Trophoblast cell (in vitro differentiated cells and primary cell): ENCODE measurements around the gene C1orf87.

Source experiments
- DNase-seq, 2 donors: peaks; one replicate each; pipeline ENCODE4 v3.0.0-alpha.2; 2016
- H2AFZ ChIP-seq: 2 replicates; pipeline ENCODE4 v1.6.1; 2013; ENCODE audit warnings: low read length, moderate library complexity, mild to moderate bottlenecking; ENCODE audit not compliant: insufficient read depth, poor library complexity
- H2AK5ac ChIP-seq: 2 replicates; pipeline ENCODE4 v1.6.1; 2013; ENCODE audit warnings: mild to moderate bottlenecking, low read length
- H2BK120ac ChIP-seq: 2 replicates; pipeline ENCODE4 v1.6.1; 2013; ENCODE audit warnings: low read length, mild to moderate bottlenecking, moderate library complexity; ENCODE audit not compliant: insufficient read depth, poor library complexity
- H2BK12ac ChIP-seq: 2 replicates; pipeline ENCODE4 v1.6.1; 2013; ENCODE audit warnings: mild to moderate bottlenecking, low read length, moderate library complexity
- H2BK5ac ChIP-seq: 2 replicates; pipeline ENCODE4 v1.6.1; 2013; ENCODE audit warnings: low read length, low read depth, moderate library complexity, mild to moderate bottlenecking; ENCODE audit not compliant: poor library complexity
- H3K14ac ChIP-seq: 2 replicates; pipeline ENCODE4 v1.6.1; 2013; ENCODE audit warnings: mild to moderate bottlenecking, low read length
- H3K18ac ChIP-seq: 2 replicates; pipeline ENCODE4 v1.6.1; 2013; ENCODE audit warnings: mild to moderate bottlenecking, low read length
- H3K23ac ChIP-seq: 2 replicates; pipeline ENCODE4 v1.6.1; 2013; ENCODE audit warnings: low read length
- H3K27ac ChIP-seq: 2 replicates; pipeline ENCODE4 v1.5.1; 2013; ENCODE audit warnings: low read depth, mild to moderate bottlenecking, inconsistent platforms, low read length, moderate library complexity
- H3K27me3 ChIP-seq: 2 replicates; pipeline ENCODE4 v1.6.1; 2013; ENCODE audit warnings: inconsistent platforms, mild to moderate bottlenecking, low read length, moderate library complexity; ENCODE audit not compliant: insufficient read depth
- H3K36me3 ChIP-seq, 2 experiments: 1 replicate in 1 of 2; 2 replicates in 1 of 2; pipeline ENCODE4 v1.6.1; 2013; ENCODE audit warnings: low read length in 2 of 2, mild to moderate bottlenecking in 2 of 2, moderate library complexity in 1 of 2; ENCODE audit not compliant: insufficient read depth in 2 of 2, control insufficient read depth in 1 of 2
- H3K4ac ChIP-seq: 2 replicates; pipeline ENCODE4 v1.6.1; 2013; ENCODE audit warnings: low read depth, mild to moderate bottlenecking, low read length, moderate library complexity
- H3K4me1 ChIP-seq, 2 experiments: 1 replicate in 1 of 2; 2 replicates in 1 of 2; pipeline ENCODE4 v1.6.1; 2013; ENCODE audit warnings: low read length in 2 of 2, mild to moderate bottlenecking in 2 of 2, moderate library complexity in 1 of 2; ENCODE audit not compliant: insufficient read depth in 2 of 2, control insufficient read depth in 1 of 2
- H3K4me2 ChIP-seq: 2 replicates; pipeline ENCODE4 v1.6.1; 2013; ENCODE audit warnings: inconsistent platforms, mild to moderate bottlenecking, low read length, moderate library complexity
- H3K4me3 ChIP-seq: 2 replicates; pipeline ENCODE4 v1.5.1; 2013; ENCODE audit warnings: mild to moderate bottlenecking, low read depth, low read length, inconsistent platforms
- H3K79me1 ChIP-seq: one replicate; pipeline ENCODE4 v1.6.1; 2013; ENCODE audit warnings: low read length
- H3K79me2 ChIP-seq: 2 replicates; pipeline ENCODE4 v1.6.1; 2013; ENCODE audit warnings: low read length, mild to moderate bottlenecking; ENCODE audit not compliant: control insufficient read depth, insufficient read depth, poor library complexity
- H3K9ac ChIP-seq: 2 replicates; pipeline ENCODE4 v1.6.1; 2013; ENCODE audit warnings: mild to moderate bottlenecking, low read length
- H3K9me3 ChIP-seq: 2 replicates; pipeline ENCODE4 v1.6.1; 2013; ENCODE audit warnings: low read depth, mild to moderate bottlenecking, control low read depth, inconsistent platforms, low read length; ENCODE audit not compliant: insufficient read depth
- H4K12ac ChIP-seq: 2 replicates; pipeline ENCODE4 v1.6.1; 2013; ENCODE audit warnings: low read depth, mild to moderate bottlenecking, low read length, moderate library complexity
- H4K8ac ChIP-seq: 2 replicates; pipeline ENCODE4 v1.6.1; 2013; ENCODE audit warnings: low read depth, mild to moderate bottlenecking, low read length, moderate library complexity
- H4K91ac ChIP-seq: one replicate; pipeline ENCODE4 v1.6.1; 2013; ENCODE audit warnings: low read depth, mild to moderate bottlenecking, low read length, moderate library complexity
- WGBS: extraction: QIAGEN DNeasy Blood & Tissue Kit; methylation state at CpG from one replicate; pipeline ENCODE4 v1.1.7; 2013; ENCODE audit warnings: missing lambda C conversion rate; ENCODE audit not compliant: insufficient read length, insufficient coverage; ENCODE audit errors: extremely low coverage; 5-methylcytosine and 5-hydroxymethylcytosine counted together

C1orf87 gene

GRCh38 chr1:60010690-60011089 lies 62.9 kb downstream of the C1orf87 start:
- Histone ChIP-seq H2BK120ac (no peak overlapping the region), H3K9ac (no peak overlapping the region), H3K4ac (no peak overlapping the region), H3K27me3 (no peaks in the 10 kb centered on the region), H3K4me2 (no peak overlapping the region), H3K18ac (no peak overlapping the region), H3K14ac (no peak overlapping the region), H3K23ac (no peak overlapping the region), H4K12ac (no peak overlapping the region), H2AK5ac (no peak overlapping the region), H3K9me3 (no peaks in the 10 kb centered on the region), H2BK5ac (no peak overlapping the region), H3K36me3 (no peaks in the 10 kb centered on the region), H3K4me1 (no peaks in the 10 kb centered on the region), H4K91ac (no peak overlapping the region), H4K8ac (no peak overlapping the region), H2BK12ac (no peak overlapping the region), H2AFZ (no peak overlapping the region), H3K27ac (no peak overlapping the region), H3K79me1 (no peaks in the 10 kb centered on the region), H3K79me2 (no peaks in the 10 kb centered on the region), H3K4me3 (no peak overlapping the region)
- no peak for DNase-seq
- no CpG with 5 or more reads among the region's 1 CpG for WGBS

- H3K36me3 ChIP-seq = no peaks in the 10 kb centered on the region
- H4K91ac ChIP-seq = no peak overlapping the region
- H3K4me3 ChIP-seq = no peak overlapping the region
- no peak overlapping the region for H2BK12ac ChIP-seq
- H2BK120ac ChIP-seq = no peak overlapping the region
- H3K4me2 ChIP-seq = no peak overlapping the region
- no peak overlapping the region for H4K8ac ChIP-seq
- H3K14ac ChIP-seq = no peak overlapping the region
- H3K23ac ChIP-seq = no peak overlapping the region
- no peaks in the 10 kb centered on the region for H3K79me1 ChIP-seq
- no peaks in the 10 kb centered on the region for H3K79me2 ChIP-seq
- no peak for DNase-seq
- H3K27ac ChIP-seq = no peak overlapping the region
- H3K9me3 ChIP-seq = no peaks in the 10 kb centered on the region
- H2AK5ac ChIP-seq = no peak overlapping the region
- H3K9ac ChIP-seq = no peak overlapping the region
- H2AFZ ChIP-seq = no peak overlapping the region
- no peak overlapping the region for H2BK5ac ChIP-seq
- H3K27me3 ChIP-seq = no peaks in the 10 kb centered on the region
- H3K4me1 ChIP-seq = no peaks in the 10 kb centered on the region
- no CpG with 5 or more reads among the region's 4 CpGs for WGBS
- H3K4ac ChIP-seq = no peak overlapping the region
- H4K12ac ChIP-seq = no peak overlapping the region
- no peak overlapping the region for H3K18ac ChIP-seq
These were observed 65.1 kb downstream of the C1orf87 start for GRCh38 chr1:60008500-60008899.

- no CpG with 5 or more reads among the region's 3 CpGs for WGBS
- Histone ChIP-seq H3K9me3 (no peaks in the 10 kb centered on the region), H4K8ac (no peak overlapping the region), H4K12ac (no peak overlapping the region), H2BK5ac (no peak overlapping the region), H2AFZ (no peak overlapping the region), H3K14ac (no peak overlapping the region), H2BK120ac (no peak overlapping the region), H3K79me1 (no peaks in the 10 kb centered on the region), H2BK12ac (no peak overlapping the region), H3K79me2 (no peaks in the 10 kb centered on the region), H3K36me3 (no peaks in the 10 kb centered on the region), H3K4me2 (no peak overlapping the region), H3K27me3 (no peaks in the 10 kb centered on the region), H3K4me1 (no peaks in the 10 kb centered on the region), H3K9ac (no peak overlapping the region), H3K23ac (no peak overlapping the region), H3K27ac (no peak overlapping the region), H4K91ac (no peak overlapping the region), H3K18ac (no peak overlapping the region), H3K4me3 (no peak overlapping the region), H2AK5ac (no peak overlapping the region), H3K4ac (no peak overlapping the region)
- no peak for DNase-seq
These were observed 72.9 kb downstream of the C1orf87 start for GRCh38 chr1:60000625-60001024.

GRCh38 chr1:59999746-60000145 lies 73.8 kb downstream of the C1orf87 start:
- H3K4me1 ChIP-seq = no peaks in the 10 kb centered on the region
- no peak overlapping the region for H3K18ac ChIP-seq
- H3K27me3 ChIP-seq = no peaks in the 10 kb centered on the region
- H2BK120ac ChIP-seq = peak overlapping the region; percentile 43
- H3K14ac ChIP-seq = no peak overlapping the region
- no peak overlapping the region for H4K8ac ChIP-seq
- H2AK5ac ChIP-seq = no peak overlapping the region
- no peak overlapping the region for H3K4me2 ChIP-seq
- H3K79me1 ChIP-seq = no peaks in the 10 kb centered on the region
- no peak overlapping the region for H3K27ac ChIP-seq
- no peak overlapping the region for H3K4ac ChIP-seq
- no peak overlapping the region for H2AFZ ChIP-seq
- H2BK12ac ChIP-seq = no peak overlapping the region
- no peak overlapping the region for H3K9ac ChIP-seq
- H3K23ac ChIP-seq = no peak overlapping the region
- no peak for DNase-seq
- H2BK5ac ChIP-seq = no peak overlapping the region
- no peaks in the 10 kb centered on the region for H3K36me3 ChIP-seq
- no CpG with 5 or more reads among the region's 2 CpGs for WGBS
- no peak overlapping the region for H4K12ac ChIP-seq
- no peaks in the 10 kb centered on the region for H3K79me2 ChIP-seq
- no peak overlapping the region for H4K91ac ChIP-seq
- no peak overlapping the region for H3K4me3 ChIP-seq
- H3K9me3 ChIP-seq = no peaks in the 10 kb centered on the region
